Activated T-helper 1 cell treated with anti-CD3 and anti-CD28 coated beads, Interleukin-2, amount 50 U/mL, for 16 hours (primary cell): ENCODE results near the gene NAXD.
"Not testable (repeated sequence)": the region's sequence is repeated elsewhere in the genome, so short reads cannot be mapped to it uniquely, and the experiment has no call there.

Experiments used
- DNase-seq, 2 donors: peaks; one replicate each; pipeline ENCODE4 v3.0.0-alpha.2; 2020; ENCODE audit warnings: low read depth in 1 of 2, low spot score in 1 of 2

Gene NAXD

DNA sequence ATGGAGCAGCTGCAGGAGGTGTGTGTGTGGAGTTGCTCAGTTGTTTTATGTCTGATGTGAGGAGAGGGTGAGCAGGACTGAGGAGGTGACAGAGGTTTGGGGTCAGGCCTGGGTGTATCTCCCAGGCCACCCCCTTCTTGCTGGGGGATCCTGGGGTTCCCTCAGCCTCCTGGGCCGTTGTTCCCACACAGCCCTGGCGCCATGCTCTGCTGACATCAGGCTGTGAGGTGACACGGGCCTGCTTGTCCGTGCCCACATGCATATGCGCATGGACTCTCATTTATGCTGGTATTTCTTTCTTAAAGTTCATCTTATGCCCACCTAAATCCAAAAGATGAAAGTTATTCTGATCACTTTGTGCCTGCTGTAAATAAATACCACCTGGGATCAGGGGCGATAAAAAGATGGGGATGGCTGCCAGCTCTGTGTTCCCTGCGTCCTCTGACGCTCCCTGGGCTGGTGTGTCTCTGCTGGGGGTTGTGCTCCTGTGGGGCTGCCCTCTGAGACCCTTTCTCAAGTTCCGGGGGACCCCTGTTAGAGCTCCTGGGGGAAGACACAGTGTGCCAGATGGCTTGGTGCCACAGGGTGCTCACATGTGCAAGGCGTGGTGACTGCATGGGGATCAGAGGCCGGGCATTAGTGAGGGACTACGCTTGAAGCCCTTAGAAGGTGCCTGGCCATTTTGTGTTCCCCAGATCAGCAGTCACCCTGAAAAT is 12.6 kb downstream of the NAXD start:
- no peak for DNase-seq

DNA sequence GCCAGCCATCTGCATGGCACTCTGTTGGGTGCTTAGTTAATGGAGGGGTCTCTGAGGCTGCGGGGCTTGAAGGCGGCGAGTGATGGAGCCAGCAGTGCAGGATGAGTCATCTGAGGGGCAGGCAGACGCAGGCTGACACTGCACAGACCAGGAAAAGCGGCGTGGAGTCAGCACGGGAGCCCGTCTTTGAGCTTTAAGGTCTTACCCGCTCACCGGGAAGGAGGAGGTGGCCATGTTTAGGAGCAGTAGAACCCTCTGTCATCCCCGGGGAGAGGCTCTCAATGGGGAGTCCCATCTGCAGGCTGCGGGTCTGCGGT is 13.1 kb downstream of the NAXD start:
- no peak for DNase-seq

- no peak for DNase-seq
These were observed 13.8 kb downstream of the NAXD start for GRCh38 chr13:110628952-110629701.

DNA sequence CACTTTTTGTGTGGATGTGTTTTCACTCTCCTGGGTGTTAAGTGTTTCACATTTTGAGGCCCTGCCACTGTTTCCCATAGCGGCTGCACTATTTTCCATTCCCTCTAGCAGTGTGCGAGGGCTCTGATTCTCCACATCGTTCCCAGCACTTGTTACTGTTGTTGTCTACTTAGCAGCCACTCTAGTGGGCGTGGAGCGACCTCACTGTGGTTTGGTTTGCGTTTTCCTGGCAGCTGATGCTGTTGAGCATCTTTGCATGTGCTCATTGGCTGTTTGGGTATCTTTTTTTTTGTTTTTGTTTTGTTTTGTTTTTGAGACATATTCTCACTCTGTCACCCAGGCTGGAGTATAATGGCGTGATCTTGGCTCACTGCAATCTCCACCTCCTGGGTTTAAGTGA is 14.4 kb downstream of the NAXD start:
- no peak for DNase-seq

DNA sequence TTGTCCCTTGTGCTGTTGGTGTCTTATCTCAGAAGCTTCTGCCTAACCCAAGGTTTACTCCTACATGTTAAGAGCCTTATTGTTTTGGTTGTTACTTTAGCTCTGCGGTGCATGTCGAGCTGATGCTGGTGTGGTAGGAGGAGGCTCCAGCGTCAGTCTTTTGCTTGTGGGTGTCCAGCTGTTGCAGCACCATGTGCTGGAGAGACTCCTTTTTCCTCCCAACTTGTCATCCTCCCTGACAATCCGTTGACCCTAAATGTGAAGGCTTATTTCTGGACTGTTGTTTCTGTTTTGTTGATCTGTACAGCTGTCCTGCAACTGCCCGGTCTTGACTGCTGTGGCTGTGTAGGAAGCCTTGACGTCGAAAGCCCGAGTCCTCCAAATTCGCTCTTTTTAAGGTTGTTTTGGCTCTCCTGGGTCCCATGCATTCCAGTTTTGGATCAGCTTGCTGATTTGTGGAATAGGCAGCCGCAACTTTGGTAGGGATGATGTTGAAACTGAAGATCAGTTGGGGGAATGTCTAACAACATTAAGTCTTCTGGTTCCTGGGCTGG is 15.3 kb downstream of the NAXD start:
- DNase-seq, result no peak

DNA sequence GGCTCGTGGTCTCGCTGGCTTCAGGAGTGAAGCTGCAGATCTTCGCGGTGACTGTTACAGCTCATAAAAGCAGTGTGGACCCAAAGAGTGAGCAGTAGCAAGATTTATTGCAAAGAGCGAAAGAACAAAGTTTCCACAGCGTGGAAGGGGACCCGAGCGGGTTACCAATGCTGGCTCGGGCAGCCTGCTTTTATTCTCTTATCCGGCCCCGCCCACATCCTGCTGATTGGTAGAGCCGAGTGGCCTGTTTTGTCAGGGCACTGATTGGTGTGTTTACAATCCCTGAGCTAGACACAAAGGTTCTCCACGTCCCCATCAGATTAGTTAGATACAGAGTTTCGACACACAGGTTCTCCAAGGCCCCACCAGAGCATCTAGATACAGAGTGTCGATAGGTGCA is 16.9 kb downstream of the NAXD start:
- not testable (repeated sequence) for DNase-seq

DNA sequence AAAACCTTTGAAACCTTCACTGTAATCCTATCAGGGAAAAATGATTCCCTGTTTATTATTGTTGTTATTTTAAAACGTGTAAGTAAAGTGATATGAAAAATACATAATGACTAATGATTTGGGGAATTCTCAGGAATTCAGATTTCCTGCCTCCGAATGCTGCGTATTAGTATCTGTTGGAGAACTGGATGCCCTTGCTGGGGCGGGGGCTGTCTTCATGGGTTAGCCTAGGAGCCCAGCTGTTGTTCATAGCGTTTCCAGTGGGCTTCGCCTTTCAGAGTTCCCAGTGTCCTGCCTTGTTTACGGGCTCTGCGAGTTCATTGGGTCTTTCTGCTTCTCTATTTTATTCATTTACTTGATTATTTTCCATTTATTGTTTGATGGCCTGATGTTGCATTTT is 18.4 kb downstream of the NAXD start:
- DNase-seq, result no peak

- no peak for DNase-seq
These were observed 19.2 kb downstream of the NAXD start for GRCh38 chr13:110634558-110634957.

- no peak for DNase-seq
These were observed 20.2 kb downstream of the NAXD start for GRCh38 chr13:110635405-110636002.

DNA sequence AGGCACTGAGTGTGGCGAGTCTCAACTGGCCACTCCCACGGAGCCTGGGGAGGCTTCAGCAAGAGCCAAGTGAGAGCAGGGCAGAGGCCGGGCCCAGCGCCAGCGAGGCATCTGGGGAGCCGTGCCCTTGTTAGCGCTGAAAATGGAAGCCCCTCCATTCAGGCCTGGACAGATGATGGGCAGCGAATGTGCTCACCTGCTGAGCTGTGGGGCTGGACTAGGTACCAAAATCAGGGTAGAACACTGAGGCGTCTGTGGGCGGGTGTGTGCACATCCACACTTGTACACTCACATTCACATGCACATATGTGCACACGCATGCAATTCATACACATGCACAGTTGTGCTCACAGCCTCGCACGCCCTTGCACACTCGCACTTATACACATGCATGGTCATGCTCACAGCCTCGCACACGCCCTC is 20.7 kb downstream of the NAXD start:
- no peak for DNase-seq

GRCh38 chr13:110636701-110637201 is 21.4 kb downstream of the NAXD start:
- no peak for DNase-seq

GRCh38 chr13:110637275-110637674 is 21.9 kb downstream of the NAXD start:
- DNase-seq, result no peak

DNA sequence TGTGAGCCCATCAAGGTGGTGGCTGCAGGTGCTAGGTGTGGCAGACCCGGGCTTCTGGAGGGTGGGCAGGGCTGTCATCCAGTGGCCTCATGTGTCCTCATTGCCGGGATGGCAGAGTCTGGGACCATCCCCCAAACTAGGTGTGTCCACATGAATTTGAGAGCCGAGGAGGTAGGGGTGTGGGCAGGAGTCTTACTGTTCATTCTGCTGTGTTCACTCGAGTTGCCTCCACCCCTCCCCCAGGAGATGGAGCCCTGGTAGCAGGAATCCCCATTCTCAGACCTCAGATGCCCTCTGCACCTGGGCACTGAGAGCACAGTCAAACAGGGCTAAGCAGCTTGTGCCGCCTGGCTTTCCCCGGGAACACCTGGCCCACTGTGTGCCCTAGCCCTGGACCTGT is 22.4 kb downstream of the NAXD start:
- DNase-seq, result no peak

- no peak for DNase-seq
These were observed 22.9 kb downstream of the NAXD start for GRCh38 chr13:110638257-110638656.

- DNase-seq, result no peak
These were observed 23.8 kb downstream of the NAXD start for GRCh38 chr13:110638814-110639806.

- DNase-seq, result no peak
These were observed 24.6 kb downstream of the NAXD start for GRCh38 chr13:110639935-110640334.

DNA sequence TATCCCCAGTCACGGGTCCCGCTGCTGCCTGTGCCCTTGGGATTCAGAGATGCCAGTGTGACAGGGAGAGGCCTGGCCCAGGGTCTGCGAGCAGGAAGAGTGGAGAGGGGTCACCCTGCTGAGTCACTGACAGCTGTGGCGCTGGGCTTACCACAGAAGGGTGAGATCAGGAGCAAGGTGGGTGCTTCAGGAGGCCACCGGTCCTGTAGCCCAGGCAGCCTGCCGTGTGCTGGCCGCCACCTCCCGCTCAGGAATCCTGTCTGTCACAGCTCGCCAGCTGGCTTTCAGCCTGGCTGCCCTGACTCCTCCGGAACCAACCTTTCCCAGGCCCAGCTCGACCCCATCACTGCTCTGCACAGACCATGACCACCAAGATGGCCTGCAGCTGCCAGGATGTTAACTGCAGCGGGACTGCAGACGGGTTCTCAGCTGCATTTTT is 25.3 kb downstream of the NAXD start:
- no peak for DNase-seq

- no peak for DNase-seq
These were observed 26.0 kb downstream of the NAXD start for GRCh38 chr13:110641055-110642015.

DNA sequence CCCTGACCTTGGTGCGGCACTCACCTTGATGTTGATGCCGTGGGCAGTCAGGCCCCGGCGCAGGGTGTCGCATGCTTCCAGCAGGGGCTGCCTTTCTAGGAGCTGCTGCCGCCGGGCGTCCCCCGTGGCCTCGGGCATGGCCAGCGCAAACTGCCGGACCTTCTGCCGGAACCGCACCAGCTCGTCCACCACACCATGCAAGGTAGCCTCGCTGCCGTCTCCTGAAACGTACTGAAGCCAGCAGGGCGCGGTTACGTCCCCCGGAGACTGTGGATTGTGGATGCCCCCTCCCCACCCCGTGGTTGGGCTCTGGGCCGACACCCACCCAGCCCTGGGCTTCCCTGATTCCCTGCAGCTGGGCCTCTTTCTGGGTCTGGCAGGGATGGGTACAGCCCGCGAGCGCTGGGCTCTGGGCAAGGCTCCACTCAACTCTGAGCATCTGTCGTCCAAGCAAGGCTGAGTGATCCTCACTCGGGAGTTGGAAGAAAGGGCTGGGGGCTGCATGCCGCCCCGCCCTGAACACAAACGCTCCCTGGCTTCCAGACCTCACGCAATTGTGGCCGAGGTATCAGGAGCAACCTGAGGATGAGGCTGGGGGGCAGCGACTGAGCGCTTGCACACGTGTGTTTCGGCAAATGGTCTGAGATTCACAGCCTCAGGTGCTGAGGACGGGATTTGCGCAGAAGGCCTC is 27.1 kb downstream of the NAXD start:
- no peak for DNase-seq
